Measurements from ENCODE around the gene SLC7A9. TPM values are rescaled to one million over a fixed set of nuclear protein-coding genes. Genes with fewer than 3 reads are reported as not detected.

The SLC7A9 gene
- total RNA-seq, 4 donors from 2014 or later, result 0.33 to 0.78 (median 0.52) TPM; not detected in 1

DNA sequence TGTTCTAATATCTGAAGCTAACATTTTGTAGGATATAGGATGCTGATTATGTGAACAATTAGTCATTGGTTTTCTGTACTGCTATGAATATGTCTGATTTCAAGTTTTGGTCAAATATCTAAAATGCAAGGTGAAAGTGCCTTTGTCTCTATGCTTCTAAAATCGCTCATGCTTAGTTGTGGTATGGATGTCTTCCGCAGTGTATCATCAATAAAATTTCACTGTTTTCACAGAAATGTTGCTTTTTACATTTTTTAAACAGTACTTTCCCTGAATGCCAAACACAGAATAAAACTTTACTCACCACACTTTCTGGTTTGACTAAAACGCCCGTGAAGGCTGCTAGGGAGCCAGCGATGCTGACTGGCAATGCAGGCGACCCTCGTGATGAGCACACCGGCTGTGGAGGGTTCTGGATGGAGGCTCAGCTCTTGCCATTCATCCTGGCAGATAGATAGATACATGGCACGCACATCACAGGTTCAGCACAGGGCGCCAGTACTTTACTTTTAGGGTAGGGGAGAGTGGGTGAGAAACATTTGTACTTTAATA is 40.1 kb downstream of the SLC7A9 start:
- H3K4me3 ChIP-seq, result no peak overlapping the region
- no peak overlapping the region for H3K27ac ChIP-seq (replicated peaks in 1 of 4)
- H3K36me3 ChIP-seq, result peaks cover 0 to 15% (median 3%) of the 10 kb centered on the region in 4 donors
- no peaks in the 10 kb centered on the region for H3K9me3 ChIP-seq
- no peak for TF ChIP-seq POLR2A (IDR thresholded peaks at IDR 0.05; ENCODE audit: low read depth)
- TF ChIP-seq CTCF (IDR thresholded peaks at IDR 0.05), result no peak
- TF ChIP-seq EP300 (IDR thresholded peaks at IDR 0.05), result no peak
- no peak for TF ChIP-seq POLR2AphosphoS5 (IDR thresholded peaks at IDR 0.05)
- peaks cover 0 to 6% (median 0%) of the 10 kb centered on the region in 4 donors for H3K27me3 ChIP-seq
- DNase-seq (ENCODE audit: extremely low spot score), result no peak
- 91% methylated on average over 10 of the region's 10 CpGs for WGBS
- H3K4me1 ChIP-seq, result peaks cover 0 to 3% (median under 1%) of the 10 kb centered on the region in 4 donors
- intact Hi-C loops (cut with DNase I), result no loop called here

DNA sequence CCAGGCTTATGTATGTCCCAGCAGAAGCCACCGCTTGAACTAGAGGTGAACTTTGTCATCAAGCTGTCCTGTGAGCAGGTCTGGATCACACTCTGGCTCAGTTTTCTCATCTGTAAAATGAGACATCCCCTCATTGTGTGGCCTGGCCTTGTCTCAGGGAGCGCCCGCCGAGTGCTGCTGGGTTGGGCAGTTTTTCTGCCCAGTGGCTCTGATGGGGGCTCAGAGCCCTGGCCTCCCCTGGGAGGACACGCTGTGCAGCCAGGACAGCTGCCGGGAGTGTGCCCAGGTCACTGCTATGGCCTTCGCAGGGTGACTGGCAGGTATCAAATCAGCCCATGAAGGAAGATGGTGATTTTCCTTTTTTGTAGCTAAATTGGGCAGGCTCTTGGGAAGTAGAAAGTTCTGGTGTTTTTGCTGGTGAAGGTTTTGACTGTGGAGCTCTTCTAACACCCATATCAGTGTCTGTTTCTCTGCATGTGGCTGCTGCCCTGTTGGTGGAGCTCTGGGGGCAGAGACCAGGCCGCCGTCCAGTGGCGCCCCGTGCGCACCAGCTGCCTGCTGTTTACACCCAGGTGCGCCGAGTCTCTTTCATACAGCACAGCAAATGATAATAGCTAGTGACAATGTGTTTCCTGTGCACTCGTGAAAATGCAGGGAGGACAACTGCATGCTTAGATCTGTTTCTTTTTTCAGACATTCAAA is 40.8 kb downstream of the SLC7A9 start:
- intact Hi-C loops (cut with DNase I), result no loop called here
- 95% methylated on average over 12 of the region's 15 CpGs for WGBS
- no peak for TF ChIP-seq EP300 (IDR thresholded peaks at IDR 0.05)
- TF ChIP-seq POLR2A (IDR thresholded peaks at IDR 0.05; ENCODE audit: low read depth), result no peak
- TF ChIP-seq POLR2AphosphoS5 (IDR thresholded peaks at IDR 0.05), result no peak
- no peak for TF ChIP-seq CTCF (IDR thresholded peaks at IDR 0.05)
- Histone ChIP-seq H3K36me3 (peaks cover 0 to 15% (median 3%) of the 10 kb centered on the region in 4 donors), H3K9me3 (no peaks in the 10 kb centered on the region), H3K4me3 (no peak overlapping the region), H3K4me1 (no peaks in the 10 kb centered on the region), H3K27ac (replicated peaks in 1 of 4) (no peak overlapping the region), H3K27me3 (peaks cover 0 to 12% (median 0%) of the 10 kb centered on the region in 4 donors)
- DNase-seq (ENCODE audit: extremely low spot score), result no peak

- H3K36me3 ChIP-seq, result peaks cover 0 to 15% (median 3%) of the 10 kb centered on the region in 4 donors
- DNase-seq (ENCODE audit: extremely low spot score), result no peak
- intact Hi-C loops (cut with DNase I), result no loop called here
- H3K9me3 ChIP-seq, result no peaks in the 10 kb centered on the region
- H3K27me3 ChIP-seq, result peaks cover 0 to 19% (median 0%) of the 10 kb centered on the region in 4 donors
- no peak overlapping the region for H3K4me3 ChIP-seq
- TF ChIP-seq POLR2A (IDR thresholded peaks at IDR 0.05; ENCODE audit: low read depth), result no peak
- no peak for TF ChIP-seq POLR2AphosphoS5 (IDR thresholded peaks at IDR 0.05)
- TF ChIP-seq CTCF (IDR thresholded peaks at IDR 0.05), result no peak
- TF ChIP-seq EP300 (IDR thresholded peaks at IDR 0.05), result no peak
- WGBS, result 85% methylated on average over 4 of the region's 4 CpGs
- H3K27ac ChIP-seq (replicated peaks in 1 of 4), result no peak overlapping the region
- H3K4me1 ChIP-seq, result no peaks in the 10 kb centered on the region
Measured at GRCh38 chr19:32828139-32828538, 41.4 kb downstream of the SLC7A9 start.

- no peaks in the 10 kb centered on the region for H3K9me3 ChIP-seq
- H3K4me3 ChIP-seq, result no peak overlapping the region
- peaks cover 0 to 42% (median 0%) of the 10 kb centered on the region in 4 donors for H3K27me3 ChIP-seq
- no peak overlapping the region for H3K27ac ChIP-seq (replicated peaks in 1 of 4)
- TF ChIP-seq POLR2A (IDR thresholded peaks at IDR 0.05; ENCODE audit: low read depth) (no peak), EP300 (IDR thresholded peaks at IDR 0.05) (no peak), CTCF (IDR thresholded peaks at IDR 0.05) (no peak), POLR2AphosphoS5 (IDR thresholded peaks at IDR 0.05) (no peak)
- no peaks in the 10 kb centered on the region for H3K4me1 ChIP-seq
- intact Hi-C loops (cut with DNase I), result no loop called here
- no peak for DNase-seq (ENCODE audit: extremely low spot score)
- 47% methylated on average over 16 of the region's 21 CpGs for WGBS
- peaks cover 0 to 15% (median 3%) of the 10 kb centered on the region in 4 donors for H3K36me3 ChIP-seq
Measured at GRCh38 chr19:32824916-32825608, 44.5 kb downstream of the SLC7A9 start.

Data from esophagus muscularis mucosa (tissue), 4 donors.